Spleen (tissue), 7 donors: ENCODE measurements around the gene AADACL2.

Experiments
- CTCF ChIP-seq, 11 experiments: fragments of 200-600 bp in 7 of 11; fragments of 450-650 bp in 4 of 11; sonication (generic) in 4 of 11; IDR thresholded peaks in 8 of 11; conservative IDR thresholded peaks in 3 of 11; 1 replicate in 7 of 11; 2 replicates in 4 of 11; pipeline versions ENCODE4 v1.4.0 to v1.8.0; 2016 to 2021; ENCODE audit warnings: antibody characterized with exemption in 11 of 11, inconsistent platforms in 4 of 11, mild to moderate bottlenecking in 1 of 11
- POLR2AphosphoS5 ChIP-seq, 3 donors: sonication (generic); formaldehyde crosslinking; IDR thresholded peaks; one replicate each; pipeline ENCODE4 v1.5.1; 2017; ENCODE audit warnings: antibody characterized with exemption in 3 of 3
- donor health status: DM: no; HTN: no; CAD: no; lungs with moderate emphysema.
- donor health status: DM: no; HTN: no; CAD: no.
- donor health status: DM: no; HTN: no; CAD: no.

GRCh38 chr3:151721294-151721693, 12.4 kb upstream of the AADACL2 start:
- no peak for TF ChIP-seq CTCF (IDR thresholded peaks at IDR 0.05 in 8 of 11, conservative IDR thresholded peaks at IDR 0.05 in 3 of 11)
- TF ChIP-seq POLR2AphosphoS5 (IDR thresholded peaks at IDR 0.05), result no peak
